Astrocyte of the spinal cord (primary cell): Measurements from ENCODE around the gene TBC1D1.

Source experiments
- DNase-seq: peaks from one replicate; pipeline ENCODE4 v3.0.0; 2011; ENCODE audit warnings: low read depth, low spot score
- H3K4me3 ChIP-seq: 2 replicates; pipeline ENCODE4 v1.5.1; 2011; ENCODE audit warnings: low read depth, mild to moderate bottlenecking, low read length, moderate library complexity
- in situ Hi-C: cut with HindIII; loops from 2 replicates; pipeline ENCODE4 v1.10.0; 2017; ENCODE audit warnings: low sequenced_read_pairs
- TF ChIP-seq, protein P1 (sequence below): IDR thresholded peaks from 2 replicates; pipeline ENCODE4 v1.5.1; 2012; ENCODE audit warnings: low read depth, mild to moderate bottlenecking, low read length, inconsistent platforms

Gene TBC1D1

DNA sequence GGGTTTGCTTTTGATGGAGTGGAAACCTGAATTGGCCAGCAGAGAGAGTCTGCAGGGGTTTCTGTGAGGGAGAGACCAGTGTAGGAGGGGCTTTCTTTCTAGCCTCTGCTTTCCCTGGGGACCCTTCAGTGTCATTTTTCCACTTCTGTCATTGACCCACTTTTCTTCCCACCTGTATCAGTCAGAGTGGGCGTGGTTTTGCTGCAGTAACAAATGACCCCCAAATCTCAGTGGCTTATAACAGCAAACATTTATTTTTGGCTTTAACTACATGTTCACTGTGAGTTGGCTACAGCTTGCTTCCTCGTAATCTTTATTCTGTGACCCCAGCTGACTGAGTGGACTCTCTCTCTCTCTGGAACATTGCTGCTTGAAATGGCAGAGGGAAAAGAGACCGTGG lies 43.7 kb downstream of the TBC1D1 start:
- H3K4me3 ChIP-seq: no peak overlapping the region
- DNase-seq: no peak
- in situ Hi-C loops: no loop called here
- TF ChIP-seq, protein P1, sequence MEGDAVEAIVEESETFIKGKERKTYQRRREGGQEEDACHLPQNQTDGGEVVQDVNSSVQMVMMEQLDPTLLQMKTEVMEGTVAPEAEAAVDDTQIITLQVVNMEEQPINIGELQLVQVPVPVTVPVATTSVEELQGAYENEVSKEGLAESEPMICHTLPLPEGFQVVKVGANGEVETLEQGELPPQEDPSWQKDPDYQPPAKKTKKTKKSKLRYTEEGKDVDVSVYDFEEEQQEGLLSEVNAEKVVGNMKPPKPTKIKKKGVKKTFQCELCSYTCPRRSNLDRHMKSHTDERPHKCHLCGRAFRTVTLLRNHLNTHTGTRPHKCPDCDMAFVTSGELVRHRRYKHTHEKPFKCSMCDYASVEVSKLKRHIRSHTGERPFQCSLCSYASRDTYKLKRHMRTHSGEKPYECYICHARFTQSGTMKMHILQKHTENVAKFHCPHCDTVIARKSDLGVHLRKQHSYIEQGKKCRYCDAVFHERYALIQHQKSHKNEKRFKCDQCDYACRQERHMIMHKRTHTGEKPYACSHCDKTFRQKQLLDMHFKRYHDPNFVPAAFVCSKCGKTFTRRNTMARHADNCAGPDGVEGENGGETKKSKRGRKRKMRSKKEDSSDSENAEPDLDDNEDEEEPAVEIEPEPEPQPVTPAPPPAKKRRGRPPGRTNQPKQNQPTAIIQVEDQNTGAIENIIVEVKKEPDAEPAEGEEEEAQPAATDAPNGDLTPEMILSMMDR: no peak

DNA sequence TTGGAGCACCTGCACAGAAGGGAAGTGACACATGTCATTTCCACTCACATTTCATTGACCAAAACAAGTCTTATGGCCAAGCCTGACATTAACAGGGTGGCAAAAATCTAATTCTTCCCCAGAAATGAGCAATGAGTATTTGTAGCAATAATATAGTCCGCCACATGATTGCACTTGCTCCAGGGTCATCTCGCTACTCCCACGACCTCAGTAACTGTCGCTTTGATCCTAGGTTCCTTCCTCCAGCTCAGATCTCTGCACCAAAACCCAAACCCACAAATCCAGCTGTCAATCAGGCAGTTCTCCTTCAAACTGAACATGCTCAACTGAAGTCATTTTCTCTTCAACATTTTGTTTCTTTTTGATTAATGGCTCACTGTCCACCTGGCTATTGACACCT lies 44.1 kb downstream of the TBC1D1 start:
- DNase-seq: no peak
- no peak overlapping the region for H3K4me3 ChIP-seq
- in situ Hi-C loops: no loop called here
- TF ChIP-seq, protein P1: no peak

DNA sequence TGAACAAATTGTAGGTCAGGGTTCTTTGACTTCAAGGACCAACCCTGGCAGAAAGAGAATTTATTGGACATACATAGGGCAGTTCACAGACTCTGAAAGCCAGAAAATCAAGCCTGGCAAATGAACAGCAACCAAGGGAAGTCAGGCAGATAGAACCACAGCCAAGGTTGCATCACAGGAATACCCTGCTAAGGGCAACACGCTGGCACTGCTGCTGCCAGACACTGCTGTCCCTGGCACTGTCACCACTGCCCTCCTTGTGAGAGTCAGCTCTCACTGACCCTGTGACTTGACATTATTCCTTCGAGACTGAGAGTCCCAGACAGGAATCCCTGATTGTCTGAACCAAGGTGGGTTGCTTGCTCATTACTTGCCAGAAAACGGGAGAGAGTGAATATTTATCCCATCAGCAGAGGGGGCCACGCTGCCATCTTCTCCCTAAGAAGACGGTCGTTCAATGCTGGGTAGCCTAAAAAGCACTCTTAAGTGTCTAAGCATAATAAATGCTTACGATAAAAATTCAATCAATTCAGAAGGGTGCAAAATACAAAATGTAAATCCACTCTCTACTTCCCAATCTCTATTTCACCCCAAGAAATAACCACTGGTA lies 46.1 kb downstream of the TBC1D1 start:
- TF ChIP-seq, protein P1: no peak
- in situ Hi-C loops: no loop called here
- no peak for DNase-seq
- no peak overlapping the region for H3K4me3 ChIP-seq

DNA sequence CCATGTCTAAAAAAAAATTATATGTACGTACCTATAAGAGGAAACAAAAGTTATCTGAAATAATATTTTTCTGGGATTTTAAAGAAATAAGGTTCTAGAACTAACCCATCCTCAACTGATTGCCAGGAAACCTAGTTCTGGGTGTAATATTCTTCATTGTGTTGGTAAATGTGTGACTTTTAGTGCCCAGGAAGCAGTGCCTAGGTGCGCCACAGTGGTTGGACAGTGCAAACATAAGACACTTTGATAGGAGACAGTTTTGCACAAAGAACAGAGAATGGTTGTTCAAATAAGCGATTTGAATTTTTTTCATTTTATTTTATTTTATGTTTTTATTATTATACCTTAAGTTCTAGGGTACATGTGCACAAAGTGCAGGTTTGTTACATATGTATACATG lies 47.3 kb downstream of the TBC1D1 start:
- H3K4me3 ChIP-seq: no peak overlapping the region
- no peak for DNase-seq
- in situ Hi-C loops: no loop called here
- TF ChIP-seq, protein P1: no peak

DNA sequence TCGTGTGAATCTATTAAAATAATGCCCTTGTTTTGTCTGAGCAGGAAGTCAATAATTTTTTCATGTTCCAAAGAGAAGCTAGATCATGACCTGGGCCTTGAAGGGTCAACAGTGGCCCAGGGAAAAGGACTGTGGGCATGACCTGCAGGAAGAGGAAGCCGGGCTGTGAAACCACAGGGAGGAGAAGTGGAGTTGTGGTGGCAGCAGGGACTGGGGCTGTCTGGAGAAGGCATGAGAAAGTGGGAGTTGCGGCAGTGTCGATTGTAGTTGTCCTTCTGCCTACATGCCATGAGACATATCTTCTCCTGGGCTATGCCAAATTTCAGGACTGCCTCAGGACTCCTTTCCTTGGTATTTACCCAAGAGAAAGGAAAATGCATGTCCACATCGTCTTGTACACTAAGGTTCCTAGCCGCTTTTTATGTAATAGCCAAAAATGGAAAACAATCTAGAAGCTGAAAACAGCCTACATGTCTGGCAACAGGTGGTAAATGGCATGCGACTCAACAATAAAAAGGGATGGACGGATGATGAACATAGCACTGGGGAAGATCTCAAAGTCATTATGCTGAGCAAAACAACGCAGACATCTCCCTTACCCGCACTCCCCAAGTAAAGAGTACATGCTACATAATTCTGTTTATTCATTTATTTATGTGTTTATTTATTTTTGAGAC lies 55.8 kb downstream of the TBC1D1 start:
- in situ Hi-C loops: no loop called here
- no peak for DNase-seq

DNA sequence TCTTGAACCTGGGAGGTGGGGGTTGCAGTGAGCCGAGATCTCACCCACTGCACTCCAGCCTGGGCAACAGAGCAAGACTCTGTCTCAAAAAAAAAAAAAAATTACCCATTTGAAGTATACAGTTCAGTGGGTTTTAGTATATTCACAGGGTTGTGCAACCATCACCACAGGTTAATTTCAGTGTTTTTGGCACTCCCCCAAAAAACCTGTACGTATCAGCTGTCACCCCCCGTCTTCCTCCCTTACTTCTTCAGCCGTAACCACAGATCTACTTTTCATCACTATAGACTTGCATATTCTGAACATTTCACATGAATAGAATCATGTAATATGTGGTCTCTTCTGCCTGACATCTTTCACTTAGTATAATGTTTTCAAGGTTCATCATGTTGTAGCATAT lies 57.7 kb downstream of the TBC1D1 start:
- in situ Hi-C loops: no loop called here

More for the DNA sequence above, 55.8 kb downstream of the TBC1D1 start:
- TF ChIP-seq, protein P1: no peak
- no peak overlapping the region for H3K4me3 ChIP-seq

More for the DNA sequence above, 57.7 kb downstream of the TBC1D1 start:
- no peak overlapping the region for H3K4me3 ChIP-seq
- no peak for DNase-seq
- TF ChIP-seq, protein P1: no peak
